Psoas muscle (tissue), 8 donors: ENCODE results near the gene NPDC1. TPM values are rescaled to one million over a fixed set of nuclear protein-coding genes. Genes with fewer than 3 reads are reported as not detected.
A peak's percentile ranks its signal among the peaks of the same experiment; 100 is the strongest.

Experiments used
- ATAC-seq, 4 donors: fragments of 200-7000 bp; cut with Tn5 transposase; one replicate each; pipeline ENCODE4 v1.9.1; 2020; ENCODE audit warnings: moderate library complexity in 3 of 4, mild to moderate bottlenecking in 2 of 4
- DNase-seq, 2 donors: peaks; one replicate each; pipeline ENCODE4 v3.0.0-alpha.2; 2020
- H3K27ac ChIP-seq: fragments of 200-600 bp; one replicate; pipeline ENCODE4 v1.8.0; 2022
- H3K27me3 ChIP-seq, 3 donors: fragments of 200-600 bp in 1 of 3; one replicate each; pipeline versions ENCODE4 v1.6.1 to v1.8.0; 2013 to 2022; ENCODE audit warnings: low read length in 2 of 3, mild to moderate bottlenecking in 2 of 3, moderate library complexity in 1 of 3; ENCODE audit not compliant: insufficient read depth in 3 of 3
- H3K36me3 ChIP-seq, 2 donors: fragments of 200-600 bp in 1 of 2; one replicate each; pipeline versions ENCODE4 v1.6.1 to v1.8.0; 2013 to 2022; ENCODE audit warnings: low read depth in 1 of 2, mild to moderate bottlenecking in 1 of 2, moderate library complexity in 1 of 2; ENCODE audit not compliant: insufficient read depth in 1 of 2
- H3K4me1 ChIP-seq: fragments of 200-600 bp; one replicate; pipeline ENCODE4 v1.8.0; 2022
- H3K4me3 ChIP-seq: fragments of 200-600 bp; one replicate; pipeline ENCODE4 v1.8.0; 2022; ENCODE audit warnings: mild to moderate bottlenecking
- H3K9me3 ChIP-seq: fragments of 200-600 bp; one replicate; pipeline ENCODE4 v1.8.0; 2022
- WGBS, 3 donors: extraction: QIAGEN DNeasy Blood & Tissue Kit; methylation state at CpG; one replicate each; pipeline versions ENCODE4 v1.1.6 to v1.1.7; 2013; 5-methylcytosine and 5-hydroxymethylcytosine counted together
- intact Hi-C, 2 donors: fragments of 100-400 bp; cut with DNase I; formaldehyde crosslinking; loops; one replicate each; pipeline versions ENCODE4 v1.11.0 to v1.14.2; 2022
- polyA plus RNA-seq, 3 donors: library from polyadenylated mRNA; stranded (reverse); fragments of 200-250 nt; gene quantifications; one replicate each; pipeline ENCODE4 v1.2.3, GENCODE V29; 2013
- total RNA-seq, 4 donors: library from RNA; stranded (reverse); fragmentation: NEBNext Ultra II Directional in 2 of 4; extraction: Animal tissue kit (Norgen Biotek cat#: 25700) in 2 of 4; gene quantifications; one replicate each; pipeline versions ENCODE4 v1.2.1 to v1.2.4, GENCODE V29; 2021 to 2023
- TF ChIP-seq, protein P1 (sequence below): fragments of 200-600 bp; IDR thresholded peaks from one replicate; pipeline ENCODE4 v1.8.0; 2022; ENCODE audit warnings: antibody characterized with exemption
- donor health status: healthy with polysubstance abuse.
- donor health status: DM: no; HTN: no; CAD: no; lungs with moderate emphysema.
- donor health status: Bipolar disorder and iron deficiency.
- donor health status: healthy.
- donor health status: DM: yes; HTN: yes; CAD: no.
- donor health status: DM: no; HTN: no; CAD: no.
- donor health status: DM: no; HTN: no; CAD: no.
- donor health status: DM: yes; HTN: yes; CAD: no.

The NPDC1 gene
- total and polyA plus RNA-seq, 7 donors = 14.8 to 32.1 (median 22.4) TPM

DNA sequence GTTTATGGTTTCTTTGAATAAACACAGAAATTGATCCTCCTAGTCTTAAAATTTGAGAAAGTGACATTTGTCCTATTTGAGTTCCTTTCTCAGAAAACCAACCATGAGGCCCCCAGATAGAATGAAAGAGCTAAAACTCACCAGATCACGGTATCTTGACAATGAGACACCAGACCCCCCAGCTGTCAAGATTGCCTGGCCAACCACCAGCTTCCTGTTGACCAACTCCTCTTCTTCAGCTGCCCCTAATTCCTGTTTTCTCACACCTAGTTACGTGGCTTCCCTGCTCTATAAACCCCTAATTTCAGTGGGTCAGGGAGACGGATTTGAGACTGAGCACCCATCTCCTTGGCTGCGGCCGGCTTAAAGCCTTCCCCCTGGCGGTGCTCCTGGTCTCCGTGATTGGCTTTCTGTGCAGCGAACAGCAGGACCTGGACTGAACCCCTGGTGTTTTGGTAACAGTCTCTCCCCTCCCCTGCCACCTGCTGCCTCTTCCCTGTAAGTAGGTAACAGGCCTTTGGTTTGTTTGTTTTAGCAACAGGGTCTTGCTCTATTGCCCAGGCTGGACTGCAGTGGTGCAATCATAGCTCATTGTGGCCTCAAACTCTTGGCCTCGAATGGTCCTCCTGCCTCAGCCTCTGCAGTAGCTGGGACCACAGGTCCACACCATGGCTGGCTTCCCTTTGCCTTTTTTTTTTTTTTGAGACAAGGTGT is 12.7 kb upstream of the NPDC1 start:
- peaks cover 0 to 33% (median 10%) of the 10 kb centered on the region in 3 donors for H3K27me3 ChIP-seq
- no peak for DNase-seq
- no peaks in the 10 kb centered on the region for H3K9me3 ChIP-seq
- H3K36me3 ChIP-seq = no peaks in the 10 kb centered on the region
- peaks cover under 1% of the 10 kb centered on the region for H3K4me1 ChIP-seq
- no peak overlapping the region for H3K27ac ChIP-seq
- no peak for ATAC-seq
- TF ChIP-seq, protein P1, sequence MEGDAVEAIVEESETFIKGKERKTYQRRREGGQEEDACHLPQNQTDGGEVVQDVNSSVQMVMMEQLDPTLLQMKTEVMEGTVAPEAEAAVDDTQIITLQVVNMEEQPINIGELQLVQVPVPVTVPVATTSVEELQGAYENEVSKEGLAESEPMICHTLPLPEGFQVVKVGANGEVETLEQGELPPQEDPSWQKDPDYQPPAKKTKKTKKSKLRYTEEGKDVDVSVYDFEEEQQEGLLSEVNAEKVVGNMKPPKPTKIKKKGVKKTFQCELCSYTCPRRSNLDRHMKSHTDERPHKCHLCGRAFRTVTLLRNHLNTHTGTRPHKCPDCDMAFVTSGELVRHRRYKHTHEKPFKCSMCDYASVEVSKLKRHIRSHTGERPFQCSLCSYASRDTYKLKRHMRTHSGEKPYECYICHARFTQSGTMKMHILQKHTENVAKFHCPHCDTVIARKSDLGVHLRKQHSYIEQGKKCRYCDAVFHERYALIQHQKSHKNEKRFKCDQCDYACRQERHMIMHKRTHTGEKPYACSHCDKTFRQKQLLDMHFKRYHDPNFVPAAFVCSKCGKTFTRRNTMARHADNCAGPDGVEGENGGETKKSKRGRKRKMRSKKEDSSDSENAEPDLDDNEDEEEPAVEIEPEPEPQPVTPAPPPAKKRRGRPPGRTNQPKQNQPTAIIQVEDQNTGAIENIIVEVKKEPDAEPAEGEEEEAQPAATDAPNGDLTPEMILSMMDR = no peak
- intact Hi-C loops = no loop called here
- no peak overlapping the region for H3K4me3 ChIP-seq
- WGBS, 3 donors = 66 to 77% (median 67%) methylated on average over 9 of the region's 9 CpGs

DNA sequence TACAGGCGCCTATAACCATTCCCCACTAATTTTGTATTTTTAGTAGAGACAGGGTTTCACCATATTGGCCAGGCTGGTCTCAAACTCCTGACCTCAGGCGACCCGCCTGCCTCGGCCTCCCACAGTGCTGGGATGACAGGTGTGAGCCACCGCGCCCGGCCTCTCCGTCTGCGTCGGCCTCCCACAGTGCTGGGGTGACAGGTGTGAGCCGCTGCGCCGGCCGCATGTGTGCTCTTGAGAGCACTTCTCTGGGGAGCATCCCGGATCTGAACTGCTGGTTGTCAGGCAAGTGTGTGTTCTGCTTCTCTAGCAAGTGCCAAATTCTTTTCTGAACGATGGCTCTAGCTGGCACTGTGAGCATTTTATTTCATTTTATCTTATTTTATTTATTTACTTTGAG is 11.6 kb upstream of the NPDC1 start:
- 22 to 43% (median 24%) methylated on average over 16 of the region's 16 CpGs for WGBS, 3 donors
- H3K4me3 ChIP-seq = no peak overlapping the region
- H3K9me3 ChIP-seq = no peaks in the 10 kb centered on the region
- H3K27me3 ChIP-seq = peaks cover 0 to 43% (median 19%) of the 10 kb centered on the region in 3 donors
- intact Hi-C loops = no loop called here
- no peak for ATAC-seq
- H3K36me3 ChIP-seq = no peaks in the 10 kb centered on the region
- TF ChIP-seq, protein P1 = no peak
- H3K27ac ChIP-seq = no peak overlapping the region
- no peak for DNase-seq
- peaks cover 9% of the 10 kb centered on the region for H3K4me1 ChIP-seq

DNA sequence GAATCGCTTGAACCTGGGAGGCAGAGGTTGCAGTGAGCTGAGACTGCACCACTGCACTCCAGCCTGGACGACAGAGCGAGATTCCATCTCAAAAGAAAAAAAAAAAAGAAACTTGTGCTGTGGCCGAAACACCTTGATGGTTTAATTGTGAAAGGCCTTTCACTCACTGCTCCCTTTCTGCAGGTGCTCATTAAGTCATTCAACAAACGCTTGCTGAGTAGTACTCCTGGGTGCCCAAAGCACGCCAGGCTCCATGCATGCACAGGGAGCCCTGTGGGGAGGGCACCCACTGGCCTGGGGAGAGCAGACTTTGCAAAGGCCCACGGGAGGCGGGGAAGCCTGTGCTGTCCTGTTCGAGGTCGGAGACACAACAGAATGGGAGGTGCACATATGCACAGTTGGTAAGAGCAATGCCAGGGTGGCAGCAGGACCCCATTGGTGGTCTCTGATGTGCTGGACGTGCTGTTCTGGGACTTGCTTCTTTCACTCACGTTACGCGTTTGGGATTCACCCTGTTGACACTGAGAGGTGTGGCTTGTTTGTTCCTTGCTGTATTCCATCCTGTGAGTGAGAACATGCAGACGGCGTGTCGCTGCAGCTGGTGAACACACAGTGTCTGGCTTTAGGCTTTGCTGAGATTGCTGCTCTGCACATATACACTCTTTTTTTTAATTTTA is 10.9 kb upstream of the NPDC1 start:
- 52 to 65% (median 53%) methylated on average over 17 of the region's 17 CpGs for WGBS, 3 donors
- Histone ChIP-seq H3K36me3 (no peaks in the 10 kb centered on the region), H3K4me3 (no peak overlapping the region), H3K9me3 (no peaks in the 10 kb centered on the region), H3K27me3 (peaks cover 0 to 48% (median 24%) of the 10 kb centered on the region in 3 donors), H3K4me1 (peaks cover 9% of the 10 kb centered on the region), H3K27ac (no peak overlapping the region)
- ATAC-seq = no peak
- intact Hi-C loops = no loop called here
- DNase-seq = no peak
- TF ChIP-seq, protein P1 = no peak

DNA sequence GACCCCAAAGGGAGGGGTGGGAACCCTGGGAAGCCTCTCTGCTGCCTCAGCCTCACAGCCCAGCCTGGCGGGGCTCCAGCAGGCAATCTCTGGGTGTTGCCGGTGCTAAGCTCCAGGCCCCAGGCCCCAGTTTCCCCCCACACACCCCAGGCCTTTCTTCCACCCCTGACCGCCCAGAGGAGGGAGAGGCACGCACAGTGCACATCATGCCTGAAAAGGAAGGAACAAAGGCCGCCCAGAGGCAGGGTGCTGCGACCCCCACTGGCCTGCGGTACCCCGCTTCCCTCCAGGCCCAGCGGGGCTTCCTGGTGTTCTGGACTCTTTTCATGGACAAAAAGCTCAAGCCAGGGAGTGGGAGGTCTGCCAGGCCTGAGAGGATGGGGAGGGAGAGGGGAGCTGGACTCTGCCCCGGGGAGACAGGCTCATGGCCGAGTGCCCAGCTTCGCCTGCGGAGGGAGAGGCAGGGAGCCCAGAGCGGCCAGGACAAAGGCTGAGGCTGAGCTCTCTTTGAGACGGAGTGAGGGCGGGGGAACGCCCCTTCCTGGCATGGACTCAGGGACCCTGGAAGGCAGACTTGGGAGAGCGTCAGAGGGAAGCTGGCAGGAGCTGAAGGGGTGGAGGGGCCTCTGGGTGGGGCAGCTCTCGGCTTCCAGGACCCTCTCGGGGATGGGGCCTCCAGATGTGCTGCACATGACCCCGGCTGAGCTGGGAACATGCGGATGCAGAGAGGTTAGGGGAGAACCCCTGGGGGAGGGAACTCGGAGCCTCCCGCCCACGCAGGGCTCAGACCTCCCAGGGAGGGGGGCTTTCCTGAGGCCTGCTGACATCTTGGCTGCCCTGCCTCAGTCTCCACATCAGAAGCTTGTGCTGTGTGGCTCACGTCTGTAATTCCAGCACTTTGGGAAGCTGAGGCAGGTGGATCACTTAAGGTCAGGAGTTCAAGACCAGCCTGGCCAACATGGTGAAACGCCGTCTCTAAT is 9.7 kb upstream of the NPDC1 start:
- Histone ChIP-seq H3K9me3 (no peaks in the 10 kb centered on the region), H3K27me3 (peaks cover 0 to 55% (median 27%) of the 10 kb centered on the region in 3 donors), H3K4me3 (no peak overlapping the region), H3K27ac (no peak overlapping the region), H3K36me3 (no peaks in the 10 kb centered on the region), H3K4me1 (peaks cover 9% of the 10 kb centered on the region)
- peak; percentile 79 to 90 for DNase-seq
- 12 to 22% (median 17%) methylated on average over 28 of the region's 28 CpGs for WGBS, 3 donors
- peak; percentile 55 to 71 (median 61) for ATAC-seq
- TF ChIP-seq, protein P1 = no peak
- intact Hi-C loops = no loop called here
